Mesenchymal stem cell (in vitro differentiated cells and primary cell): ENCODE data around the gene PPP1R36.
"Not testable (repeated sequence)": the region's sequence is repeated elsewhere in the genome, so short reads cannot be mapped to it uniquely, and the experiment has no call there.

Source experiments
- DNase-seq: peaks from one replicate; pipeline ENCODE4 v3.0.0-alpha.2; 2013
- H2AFZ ChIP-seq: one replicate; pipeline ENCODE4 v1.6.1; 2013; ENCODE audit warnings: low read depth, mild to moderate bottlenecking, control low read depth, inconsistent platforms, low read length, moderate library complexity
- H2AK5ac ChIP-seq: 2 replicates; pipeline ENCODE4 v1.6.1; 2013; ENCODE audit warnings: low read length, moderate library complexity, mild to moderate bottlenecking, inconsistent platforms; ENCODE audit not compliant: severe bottlenecking
- H2BK120ac ChIP-seq: one replicate; pipeline ENCODE4 v1.6.1; 2013; ENCODE audit warnings: low read depth, mild to moderate bottlenecking, inconsistent platforms, low read length, moderate library complexity
- H2BK12ac ChIP-seq, 2 experiments: one replicate each; pipeline ENCODE4 v1.6.1; 2013; ENCODE audit warnings: inconsistent platforms in 2 of 2, low read length in 2 of 2, mild to moderate bottlenecking in 2 of 2, moderate library complexity in 2 of 2, control low read depth in 1 of 2
- H2BK15ac ChIP-seq: one replicate; pipeline ENCODE4 v1.6.1; 2013; ENCODE audit warnings: mild to moderate bottlenecking, low read depth, inconsistent platforms; ENCODE audit not compliant: poor library complexity, severe bottlenecking
- H2BK5ac ChIP-seq: 2 replicates; pipeline ENCODE4 v1.6.1; 2013; ENCODE audit warnings: low read depth, mild to moderate bottlenecking, low read length, control low read depth, inconsistent platforms; ENCODE audit not compliant: poor library complexity, severe bottlenecking
- H3K14ac ChIP-seq, 2 experiments: one replicate each; pipeline ENCODE4 v1.6.1; 2013; ENCODE audit warnings: inconsistent platforms in 2 of 2, low read length in 2 of 2, control low read depth in 1 of 2, mild to moderate bottlenecking in 1 of 2, moderate library complexity in 1 of 2
- H3K18ac ChIP-seq, 2 experiments: one replicate each; pipeline ENCODE4 v1.6.1; 2013; ENCODE audit warnings: inconsistent platforms in 2 of 2, low read length in 2 of 2, control low read depth in 1 of 2, low read depth in 1 of 2, mild to moderate bottlenecking in 1 of 2
- H3K23ac ChIP-seq, 2 experiments: one replicate each; pipeline ENCODE4 v1.6.1; 2013; ENCODE audit warnings: inconsistent platforms in 2 of 2, low read length in 2 of 2, mild to moderate bottlenecking in 2 of 2, moderate library complexity in 2 of 2, control low read depth in 1 of 2
- H3K27ac ChIP-seq: 2 replicates; pipeline ENCODE4 v1.5.1; 2013; ENCODE audit warnings: mild to moderate bottlenecking, moderate library complexity, low read length, control low read depth, inconsistent platforms; ENCODE audit not compliant: poor library complexity, severe bottlenecking
- H3K27me3 ChIP-seq, 2 experiments: 2 replicates each; pipeline versions ENCODE4 v1.6.1 to v1.7.0; 2013; ENCODE audit warnings: low read length in 2 of 2, mild to moderate bottlenecking in 2 of 2, moderate library complexity in 2 of 2, control low read depth in 1 of 2, inconsistent platforms in 1 of 2; ENCODE audit not compliant: control insufficient read depth in 1 of 2, insufficient read depth in 1 of 2
- H3K36me3 ChIP-seq, 2 experiments: 2 replicates each; pipeline versions ENCODE4 v1.6.1 to v1.7.0; 2013; ENCODE audit warnings: low read length in 2 of 2, control low read depth in 1 of 2, inconsistent platforms in 1 of 2, low read depth in 1 of 2, mild to moderate bottlenecking in 1 of 2; ENCODE audit not compliant: insufficient read depth in 2 of 2, control insufficient read depth in 1 of 2
- H3K4ac ChIP-seq, 2 experiments: one replicate each; pipeline ENCODE4 v1.6.1; 2013; ENCODE audit warnings: inconsistent platforms in 2 of 2, low read length in 2 of 2, mild to moderate bottlenecking in 2 of 2, moderate library complexity in 2 of 2, control low read depth in 1 of 2, low read depth in 1 of 2
- H3K4me1 ChIP-seq: 2 replicates; pipeline ENCODE4 v1.6.1; 2013; ENCODE audit warnings: low read depth, low read length, control low read depth; ENCODE audit not compliant: control insufficient read depth, insufficient read depth
- H3K4me2 ChIP-seq: 2 replicates; pipeline ENCODE4 v1.6.1; 2013; ENCODE audit warnings: low read length, mild to moderate bottlenecking, inconsistent platforms; ENCODE audit not compliant: poor library complexity, severe bottlenecking
- H3K4me3 ChIP-seq, 2 experiments: 2 replicates each; pipeline versions ENCODE4 v1.5.1 to v1.7.0; 2013; ENCODE audit warnings: low read length in 2 of 2, mild to moderate bottlenecking in 2 of 2, control low read depth in 1 of 2, low read depth in 1 of 2; ENCODE audit not compliant: insufficient read depth in 1 of 2
- H3K79me1 ChIP-seq: replicated peaks from 2 replicates; pipeline ENCODE4 v1.6.1; 2013; ENCODE audit warnings: mild to moderate bottlenecking, control low read depth, low read length, inconsistent platforms; ENCODE audit not compliant: poor library complexity, severe bottlenecking
- H3K9ac ChIP-seq: 2 replicates; pipeline ENCODE4 v1.7.0; 2013; ENCODE audit warnings: mild to moderate bottlenecking, low read length, moderate library complexity
- H3K9me3 ChIP-seq: 2 replicates; pipeline ENCODE4 v1.7.0; 2013; ENCODE audit warnings: mild to moderate bottlenecking, low read length; ENCODE audit not compliant: control insufficient read depth
- H4K8ac ChIP-seq: one replicate; pipeline ENCODE4 v1.6.1; 2013; ENCODE audit warnings: inconsistent platforms, mild to moderate bottlenecking, low read length, moderate library complexity
- H4K91ac ChIP-seq: one replicate; pipeline ENCODE4 v1.6.1; 2013; ENCODE audit warnings: mild to moderate bottlenecking, low read length, inconsistent platforms
- WGBS: methylation state at CpG from one replicate; pipeline ENCODE4 v1.1.7; 2013; ENCODE audit warnings: mixed read lengths; 5-methylcytosine and 5-hydroxymethylcytosine counted together

PPP1R36 gene

GRCh38 chr14:64625386-64626232 lies 75.8 kb downstream of the PPP1R36 start:
- Histone ChIP-seq H3K4ac (peak overlapping the region in 1 of 2 experiments; percentile 58), H3K36me3 (no peaks in the 10 kb centered on the region)
- 81% methylated on average over 12 of the region's 15 CpGs for WGBS

GRCh38 chr14:64628940-64629408 lies 79.2 kb downstream of the PPP1R36 start:
- Histone ChIP-seq H3K9me3 (no peaks in the 10 kb centered on the region), H2BK120ac (peak overlapping the region; percentile 81), H3K27me3 (peaks cover 0 to 3% of the 10 kb centered on the region in 2 experiments), H2AFZ (peak overlapping the region; percentile 1), H3K18ac (peak overlapping the region; percentile 74 to 79), H3K27ac (peak overlapping the region; percentile 72), H3K23ac (no peak overlapping the region), H3K4me1 (peaks cover 3% of the 10 kb centered on the region), H4K8ac (peak overlapping the region; percentile 81), H3K9ac (peak overlapping the region; percentile 64), H4K91ac (peak overlapping the region; percentile 92), H3K4me3 (no peak overlapping the region), H2BK12ac (peak overlapping the region; percentile 49 to 95), H2BK5ac (no peak overlapping the region), H3K4me2 (no peak overlapping the region), H2AK5ac (peak overlapping the region; percentile 76), H3K14ac (no peak overlapping the region), H3K36me3 (no peaks in the 10 kb centered on the region), H2BK15ac (no peak overlapping the region), H3K79me1 (no peaks in the 10 kb centered on the region), H3K4ac (peak overlapping the region; percentile 60 to 93)
- peak; percentile 97 for DNase-seq
- 0% methylated on average over 4 of the region's 7 CpGs for WGBS

More at GRCh38 chr14:64625386-64626232, 75.8 kb downstream of the PPP1R36 start:
- Histone ChIP-seq H3K23ac (no peak overlapping the region), H2BK120ac (peak overlapping the region; percentile 81), H3K4me2 (no peak overlapping the region), H2BK12ac (peak overlapping the region; percentile 50 to 90), H3K9ac (no peak overlapping the region), H3K27me3 (peaks cover 0 to 3% of the 10 kb centered on the region in 2 experiments), H2BK5ac (no peak overlapping the region), H3K79me1 (no peaks in the 10 kb centered on the region), H3K27ac (no peak overlapping the region), H3K9me3 (no peaks in the 10 kb centered on the region), H4K8ac (peak overlapping the region; percentile 88), H3K4me3 (no peak overlapping the region), H4K91ac (peak overlapping the region; percentile 70), H2AFZ (no peak overlapping the region), H2BK15ac (peak overlapping the region; percentile 64), H3K4me1 (peaks cover 3% of the 10 kb centered on the region), H2AK5ac (no peak overlapping the region), H3K18ac (peak overlapping the region; percentile 37 to 83), H3K14ac (no peak overlapping the region)
- no peak for DNase-seq

GRCh38 chr14:64630778-64631177 lies 81.0 kb downstream of the PPP1R36 start:
- Histone ChIP-seq H3K9ac (no peak overlapping the region), H2AFZ (no peak overlapping the region), H3K36me3 (no peaks in the 10 kb centered on the region), H4K91ac (peak overlapping the region; percentile 65), H3K4me3 (no peak overlapping the region), H2AK5ac (peak overlapping the region; percentile 62), H3K9me3 (no peaks in the 10 kb centered on the region), H3K23ac (no peak overlapping the region), H4K8ac (no peak overlapping the region), H3K4me2 (no peak overlapping the region), H3K14ac (no peak overlapping the region), H3K79me1 (no peaks in the 10 kb centered on the region), H3K4me1 (peaks cover 3% of the 10 kb centered on the region), H2BK12ac (peak overlapping the region; percentile 91 to 97), H2BK15ac (no peak overlapping the region), H3K27ac (no peak overlapping the region), H2BK120ac (no peak overlapping the region), H2BK5ac (no peak overlapping the region), H3K27me3 (peaks cover 0 to under 1% of the 10 kb centered on the region in 2 experiments), H3K4ac (peak overlapping the region in 1 of 2 experiments; percentile 60), H3K18ac (peak overlapping the region in 1 of 2 experiments; percentile 41)
- whole genome bisulfite sequencing: 100% methylated on average over 1 of the region's 1 CpG
- DNase-seq: no peak

- H3K27me3 ChIP-seq, DNase-seq, H2BK12ac ChIP-seq, H3K23ac ChIP-seq, H3K36me3 ChIP-seq, H3K14ac ChIP-seq, H3K9ac ChIP-seq, H3K4me2 ChIP-seq, H2AFZ ChIP-seq, H3K27ac ChIP-seq, H3K9me3 ChIP-seq, H2BK120ac ChIP-seq, H4K91ac ChIP-seq, H2AK5ac ChIP-seq, H3K18ac ChIP-seq, H3K79me1 ChIP-seq, H4K8ac ChIP-seq, H2BK15ac ChIP-seq, H3K4ac ChIP-seq, H3K4me3 ChIP-seq, H2BK5ac ChIP-seq, H3K4me1 ChIP-seq: not testable (repeated sequence)
- WGBS: 98% methylated on average over 3 of the region's 3 CpGs
Measured at GRCh38 chr14:64631222-64631621, 81.5 kb downstream of the PPP1R36 start.
